Measurements from ENCODE around the gene SPON1. TPM values are rescaled to one million over a fixed set of nuclear protein-coding genes. Genes with fewer than 3 reads are reported as not detected.

Gene SPON1
- total RNA-seq, 1 experiment from 2014 or later = not detected

GRCh38 chr11:13940907-13941256, 21.6 kb upstream of the SPON1 start:
- in situ Hi-C loops (cut with HindIII; ENCODE audit: low pct_unique_long_range_greater_than_20kb, low sequenced_read_pairs) = no loop called here
- DNase-seq (ENCODE audit: low read depth, low spot score) = no peak

GRCh38 chr11:13941775-13942174, 20.7 kb upstream of the SPON1 start:
- DNase-seq (ENCODE audit: low read depth, low spot score) = no peak
- in situ Hi-C loops (cut with HindIII; ENCODE audit: low pct_unique_long_range_greater_than_20kb, low sequenced_read_pairs) = no loop called here

DNA sequence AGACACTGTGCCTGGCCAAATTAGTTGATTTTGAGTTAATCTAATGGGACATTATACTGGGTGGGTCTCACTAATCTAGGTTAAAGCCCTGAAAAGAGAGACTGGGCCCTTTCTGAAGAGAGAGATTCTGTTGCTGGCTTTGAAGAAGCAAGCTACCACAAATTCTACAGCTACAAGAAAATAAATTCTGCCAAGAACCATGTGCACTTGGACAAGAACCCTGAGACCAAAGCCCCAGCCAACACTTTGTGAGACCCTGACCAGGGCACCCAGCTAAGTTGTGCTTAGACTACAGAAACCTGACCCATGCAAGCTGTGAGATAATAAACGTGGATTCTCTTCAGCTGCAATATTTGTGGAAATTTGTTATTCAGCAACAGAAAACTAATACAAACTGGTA, 20.1 kb upstream of the SPON1 start:
- in situ Hi-C loops (cut with HindIII; ENCODE audit: low pct_unique_long_range_greater_than_20kb, low sequenced_read_pairs) = no loop called here
- DNase-seq (ENCODE audit: low read depth, low spot score) = no peak

DNA sequence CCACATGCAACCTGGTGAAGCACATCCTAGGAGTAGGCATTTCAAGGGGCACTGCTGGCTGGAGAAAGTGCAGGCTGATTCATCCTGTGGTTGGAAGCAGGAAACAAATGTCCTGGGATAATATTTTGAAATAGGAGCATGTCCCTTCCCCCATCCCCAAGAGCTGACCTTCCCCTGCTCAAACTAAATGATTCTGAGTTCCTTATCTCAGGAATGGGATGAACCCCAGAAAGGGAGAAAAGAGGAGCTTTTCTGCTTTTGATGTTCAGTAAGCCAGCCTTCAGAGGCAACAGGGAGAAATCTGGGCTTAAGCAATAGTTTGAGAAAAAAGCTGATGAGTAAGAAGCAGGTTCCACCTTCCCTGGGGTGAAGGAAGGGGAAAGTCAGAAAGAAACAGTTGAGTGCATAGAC, 19.5 kb upstream of the SPON1 start:
- in situ Hi-C loops (cut with HindIII; ENCODE audit: low pct_unique_long_range_greater_than_20kb, low sequenced_read_pairs) = no loop called here
- no peak for DNase-seq (ENCODE audit: low read depth, low spot score)

DNA sequence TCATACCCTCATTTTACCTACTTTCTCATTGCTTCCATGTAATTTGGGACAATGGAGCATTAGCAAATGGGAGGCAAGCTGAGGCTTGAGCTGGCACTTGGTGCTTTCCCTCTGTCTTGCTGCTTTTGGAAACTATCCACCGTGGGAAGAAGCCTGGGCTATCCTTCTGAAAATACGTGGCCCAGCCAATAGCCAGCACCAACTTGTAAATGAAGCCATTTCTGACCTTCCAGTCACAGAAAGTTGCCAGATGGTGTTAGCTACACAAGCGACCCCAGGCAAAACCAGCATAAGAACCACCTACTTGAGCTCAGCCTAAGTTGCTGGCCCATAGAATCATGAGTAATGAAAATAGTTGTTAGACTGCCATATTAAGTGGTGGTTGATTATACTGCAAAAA, 18.5 kb upstream of the SPON1 start:
- DNase-seq (ENCODE audit: low read depth, low spot score) = no peak
- in situ Hi-C loops (cut with HindIII; ENCODE audit: low pct_unique_long_range_greater_than_20kb, low sequenced_read_pairs) = no loop called here

GRCh38 chr11:13944911-13945425, 17.6 kb upstream of the SPON1 start:
- in situ Hi-C loops (cut with HindIII; ENCODE audit: low pct_unique_long_range_greater_than_20kb, low sequenced_read_pairs) = no loop called here
- no peak for DNase-seq (ENCODE audit: low read depth, low spot score)

GRCh38 chr11:13947379-13947778, 15.1 kb upstream of the SPON1 start:
- in situ Hi-C loops (cut with HindIII; ENCODE audit: low pct_unique_long_range_greater_than_20kb, low sequenced_read_pairs) = no loop called here
- no peak for DNase-seq (ENCODE audit: low read depth, low spot score)

- in situ Hi-C loops (cut with HindIII; ENCODE audit: low pct_unique_long_range_greater_than_20kb, low sequenced_read_pairs) = no loop called here
- DNase-seq (ENCODE audit: low read depth, low spot score) = peak; percentile 40
Observed at GRCh38 chr11:13949876-13950275, 12.6 kb upstream of the SPON1 start.

GRCh38 chr11:13952221-13952620, 10.3 kb upstream of the SPON1 start:
- no peak for DNase-seq (ENCODE audit: low read depth, low spot score)
- in situ Hi-C loops (cut with HindIII; ENCODE audit: low pct_unique_long_range_greater_than_20kb, low sequenced_read_pairs) = no loop called here

GRCh38 chr11:13952668-13953067, 9.9 kb upstream of the SPON1 start:
- in situ Hi-C loops (cut with HindIII; ENCODE audit: low pct_unique_long_range_greater_than_20kb, low sequenced_read_pairs) = no loop called here
- no peak for DNase-seq (ENCODE audit: low read depth, low spot score)

DNA sequence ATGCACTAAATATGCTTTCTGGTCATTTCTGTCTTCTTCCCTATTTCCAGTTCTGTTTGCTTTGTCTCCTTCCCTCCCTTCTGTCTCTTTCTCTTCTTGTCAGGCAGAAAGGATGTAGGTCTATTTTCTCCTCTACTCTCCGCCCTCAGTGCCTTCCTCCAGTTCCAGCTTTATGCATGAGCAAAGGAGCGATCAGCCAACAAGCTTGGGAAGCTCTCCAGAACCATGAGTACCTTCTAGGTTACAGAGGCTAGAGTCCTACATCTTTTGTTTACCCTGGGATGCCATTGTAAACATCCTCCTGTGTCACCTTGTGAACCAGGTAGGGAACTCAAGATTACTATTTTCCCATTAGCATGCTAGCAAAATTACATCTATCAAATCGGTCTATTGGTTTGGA, 7.9 kb upstream of the SPON1 start:
- DNase-seq (ENCODE audit: low read depth, low spot score) = no peak
- in situ Hi-C loops (cut with HindIII; ENCODE audit: low pct_unique_long_range_greater_than_20kb, low sequenced_read_pairs) = no loop called here

DNA sequence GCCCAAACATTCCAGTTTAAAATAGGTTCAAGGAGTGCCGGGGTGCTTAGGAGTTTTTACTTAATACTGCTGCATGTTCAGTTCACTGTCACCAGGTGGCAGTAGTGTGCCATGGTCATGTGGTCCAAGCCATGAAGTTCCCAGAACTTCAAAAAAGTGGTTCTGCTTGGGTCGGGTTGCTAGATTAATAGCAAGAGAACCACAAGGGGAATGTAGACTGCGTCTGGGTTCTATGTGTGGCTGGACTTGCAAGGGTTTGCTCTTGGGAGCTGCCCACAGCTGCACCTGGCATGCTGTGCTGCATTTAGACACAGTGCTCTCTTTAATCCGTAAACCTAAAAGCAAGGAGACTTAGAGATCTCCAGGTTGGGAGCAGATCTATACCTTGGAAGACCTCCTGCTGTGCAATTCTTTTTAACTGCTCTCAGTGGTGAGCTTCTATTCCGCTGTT, 6.5 kb upstream of the SPON1 start:
- in situ Hi-C loops (cut with HindIII; ENCODE audit: low pct_unique_long_range_greater_than_20kb, low sequenced_read_pairs) = no loop called here

GRCh38 chr11:13956988-13957387, 5.5 kb upstream of the SPON1 start:
- DNase-seq (ENCODE audit: low read depth, low spot score) = no peak
- in situ Hi-C loops (cut with HindIII; ENCODE audit: low pct_unique_long_range_greater_than_20kb, low sequenced_read_pairs) = no loop called here

More for the DNA sequence above, 6.5 kb upstream of the SPON1 start:
- peak; percentile 66 for DNase-seq (ENCODE audit: low read depth, low spot score)

GRCh38 chr11:13958641-13959400, 3.7 kb upstream of the SPON1 start:
- in situ Hi-C loops (cut with HindIII; ENCODE audit: low pct_unique_long_range_greater_than_20kb, low sequenced_read_pairs) = no loop called here
- no peak for DNase-seq (ENCODE audit: low read depth, low spot score)

DNA sequence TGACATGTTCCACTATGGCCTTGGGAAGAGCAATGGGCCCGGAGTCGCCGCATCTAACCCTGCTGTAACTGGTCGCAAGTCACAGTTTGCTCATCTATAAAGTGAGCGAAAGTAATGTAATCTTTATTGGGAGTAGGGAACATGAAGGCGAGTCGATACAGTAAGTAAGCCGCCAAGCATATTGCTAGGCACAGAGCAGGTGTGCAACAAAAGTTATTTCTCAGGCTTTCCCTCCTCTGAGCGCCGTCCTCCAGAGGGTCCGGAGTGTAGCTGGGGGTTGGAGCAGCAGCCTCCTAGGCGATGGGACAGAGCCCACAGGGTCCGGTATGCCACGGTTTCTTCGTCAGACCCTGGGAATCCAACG, 343 bp upstream of the SPON1 start:
- in situ Hi-C loops (cut with HindIII; ENCODE audit: low pct_unique_long_range_greater_than_20kb, low sequenced_read_pairs) = no loop called here
- no peak for DNase-seq (ENCODE audit: low read depth, low spot score)

DNA sequence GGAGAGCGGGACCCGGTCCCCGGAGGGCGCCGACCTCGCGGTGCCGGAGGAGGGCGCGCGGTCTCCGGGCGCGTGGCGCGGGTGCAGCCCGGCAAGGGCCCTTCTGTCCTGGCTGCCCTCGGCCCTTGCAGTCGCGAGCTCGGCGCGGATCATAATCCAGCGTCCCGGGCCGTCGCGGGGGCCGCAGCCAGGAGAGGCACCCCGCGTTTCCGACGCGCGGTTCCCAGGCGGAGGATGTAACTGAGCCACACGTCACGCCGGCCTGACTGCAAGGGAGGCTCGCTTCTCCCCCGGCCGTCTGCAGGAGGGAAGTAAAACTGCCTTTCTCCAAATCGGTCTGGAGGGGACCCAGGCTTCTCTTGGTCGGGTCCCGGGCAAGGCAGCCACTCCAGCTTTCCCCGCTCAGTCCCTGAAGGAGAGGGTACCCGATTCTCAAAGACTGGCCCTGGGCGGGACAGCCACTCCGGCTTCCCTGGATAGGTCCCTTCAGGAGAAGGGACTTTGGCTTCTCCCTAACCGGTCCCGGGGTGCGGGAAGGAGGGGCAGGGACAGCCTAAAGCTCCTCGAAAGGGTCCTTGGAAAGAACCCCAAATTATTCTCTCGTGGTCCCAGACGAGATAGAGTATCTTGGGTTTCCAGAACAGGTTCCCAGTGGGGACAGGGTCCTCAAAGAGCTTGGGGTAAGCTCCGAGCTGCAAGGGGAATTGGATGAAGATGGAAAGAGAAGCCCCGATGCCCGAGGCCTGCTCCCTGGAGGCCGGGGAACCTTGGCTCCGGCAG, 836 bp downstream of the SPON1 start:
- no peak for DNase-seq (ENCODE audit: low read depth, low spot score)
- in situ Hi-C loops (cut with HindIII; ENCODE audit: low pct_unique_long_range_greater_than_20kb, low sequenced_read_pairs) = no loop called here

DNA sequence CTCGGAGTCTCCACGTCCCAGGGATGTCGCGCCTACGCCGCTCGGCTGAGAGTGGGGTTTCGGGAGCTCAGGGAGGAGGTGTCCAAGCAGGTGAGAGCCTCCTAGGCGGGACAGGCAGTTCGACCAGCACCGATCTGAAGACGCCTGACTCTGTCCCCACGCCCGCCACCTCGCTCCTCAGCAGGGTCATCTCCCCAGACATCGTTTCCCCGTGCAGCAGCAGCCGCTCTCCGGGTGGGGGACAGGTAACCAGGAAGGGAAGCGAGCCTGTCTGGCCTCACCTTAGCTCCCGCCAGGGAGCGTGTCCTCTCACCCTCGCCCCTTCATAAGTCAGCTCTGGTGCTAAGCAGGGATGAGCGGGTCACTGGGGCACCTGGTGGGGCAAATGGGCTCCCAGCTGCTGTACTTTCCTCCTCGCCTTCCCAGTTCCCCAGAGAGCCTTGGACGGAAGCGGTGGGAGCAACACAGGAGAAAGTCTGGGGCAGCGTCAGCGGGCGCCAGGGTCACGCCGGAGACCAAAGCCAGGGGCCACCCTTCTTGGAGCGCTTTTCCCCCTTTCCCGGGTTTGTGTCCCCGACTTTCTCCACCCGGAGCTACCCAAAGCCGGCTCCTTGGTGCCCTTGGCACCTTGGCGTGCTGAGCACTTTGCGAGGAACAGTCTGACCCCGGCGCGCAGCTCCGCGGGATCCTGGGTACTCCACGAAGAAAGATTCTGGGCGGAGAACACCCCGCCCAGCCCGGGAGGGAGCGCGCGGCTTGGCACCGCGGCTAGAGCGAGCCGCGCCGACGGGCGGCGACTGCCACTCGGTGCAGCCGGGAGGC, 1.6 kb downstream of the SPON1 start:
- in situ Hi-C loops (cut with HindIII; ENCODE audit: low pct_unique_long_range_greater_than_20kb, low sequenced_read_pairs) = no loop called here
- no peak for DNase-seq (ENCODE audit: low read depth, low spot score)

DNA sequence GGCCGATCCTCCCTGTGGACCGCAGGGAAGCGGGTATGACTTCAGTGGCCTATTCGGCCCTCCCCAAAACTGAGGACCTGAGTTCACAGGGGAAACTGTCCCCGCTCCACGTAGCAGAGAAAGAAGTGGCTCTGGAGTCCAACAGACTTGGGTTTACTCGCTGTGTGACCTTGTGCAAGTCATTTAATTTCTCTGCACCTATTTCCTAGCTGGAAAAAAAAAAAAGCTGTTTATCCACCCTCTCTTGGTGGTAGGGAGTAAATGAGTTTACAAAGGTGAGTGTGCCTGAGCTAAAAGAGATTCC, 2.2 kb downstream of the SPON1 start:
- in situ Hi-C loops (cut with HindIII; ENCODE audit: low pct_unique_long_range_greater_than_20kb, low sequenced_read_pairs) = no loop called here

More for the DNA sequence above, 2.2 kb downstream of the SPON1 start:
- DNase-seq (ENCODE audit: low read depth, low spot score) = no peak
